HEK293T (cell line): ENCODE data around the gene CBX3.

Experiments used
- CTCF ChIA-PET: fragments of 350-600 bp; formaldehyde crosslinking; extraction: SDS; loops from one replicate; lab custom pipeline; 2021; ENCODE audit warnings: antibody characterized with exemption, inconsistent platforms; lab: Yijun Ruan, JAX
- POLR2A ChIA-PET: fragments of 350-600 bp; formaldehyde crosslinking; extraction: SDS; loops from one replicate; lab custom pipeline; 2020; ENCODE audit warnings: antibody characterized with exemption, inconsistent platforms; lab: Yijun Ruan, JAX
- DNase-seq: peaks from one replicate; pipeline ENCODE4 v3.0.0; 2012; ENCODE audit warnings: mixed read lengths; ENCODE audit errors: extremely low spot score
- ARNT ChIP-seq: fragments of 450-650 bp; IDR thresholded peaks from 2 replicates; pipeline ENCODE4 v1.6.1; 2017; ENCODE audit warnings: mild to moderate bottlenecking
- BHLHE40 ChIP-seq: fragments of 450-650 bp; IDR thresholded peaks from 2 replicates; pipeline ENCODE4 v1.6.1; 2016; ENCODE audit warnings: mild to moderate bottlenecking, moderate library complexity, borderline replicate concordance
- CTBP1 ChIP-seq: fragments of 450-650 bp; IDR thresholded peaks from 2 replicates; pipeline ENCODE4 v1.6.1; 2016; ENCODE audit warnings: borderline replicate concordance
- ELF4 ChIP-seq: fragments of 450-650 bp; IDR thresholded peaks from 2 replicates; pipeline ENCODE4 v1.6.1; 2017; ENCODE audit warnings: antibody characterized with exemption
- FOXA1 ChIP-seq: fragments of 450-650 bp; IDR thresholded peaks from 2 replicates; pipeline ENCODE4 v1.6.1; 2016; ENCODE audit warnings: mild to moderate bottlenecking
- FOXK2 ChIP-seq: fragments of 450-650 bp; IDR thresholded peaks from 2 replicates; pipeline ENCODE4 v1.6.1; 2016; ENCODE audit warnings: mild to moderate bottlenecking
- FOXM1 ChIP-seq: fragments of 450-650 bp; IDR thresholded peaks from 2 replicates; pipeline ENCODE4 v1.6.1; 2017; ENCODE audit warnings: mild to moderate bottlenecking, borderline replicate concordance
- HDGF ChIP-seq: fragments of 450-650 bp; IDR thresholded peaks from 2 replicates; pipeline ENCODE4 v1.6.1; 2017; ENCODE audit warnings: antibody characterized with exemption, borderline replicate concordance
- L3MBTL2 ChIP-seq: fragments of 450-650 bp; conservative IDR thresholded peaks from 2 replicates; pipeline ENCODE4 v1.6.1; 2016; ENCODE audit warnings: mild to moderate bottlenecking
- LEF1 ChIP-seq: fragments of 450-650 bp; IDR thresholded peaks from 2 replicates; pipeline ENCODE4 v1.6.1; 2017; ENCODE audit warnings: mild to moderate bottlenecking, borderline replicate concordance
- NFRKB ChIP-seq: fragments of 450-650 bp; IDR thresholded peaks from 2 replicates; pipeline ENCODE4 v1.6.1; 2016; ENCODE audit warnings: mild to moderate bottlenecking, moderate library complexity
- SP1 ChIP-seq: fragments of 450-650 bp; IDR thresholded peaks from 2 replicates; pipeline ENCODE4 v1.6.1; 2017
- SUZ12 ChIP-seq: fragments of 450-650 bp; IDR thresholded peaks from 2 replicates; pipeline ENCODE4 v1.6.1; 2016; ENCODE audit warnings: mild to moderate bottlenecking
- TARDBP ChIP-seq: fragments of 450-650 bp; IDR thresholded peaks from 2 replicates; pipeline ENCODE4 v1.6.1; 2016
- ZNF384 ChIP-seq: fragments of 450-650 bp; IDR thresholded peaks from 2 replicates; pipeline ENCODE4 v1.6.1; 2016
- TF ChIP-seq, protein P1 (sequence below): fragments of 450-650 bp; IDR thresholded peaks from 2 replicates; pipeline ENCODE4 v1.6.1; 2016

CBX3 gene

DNA sequence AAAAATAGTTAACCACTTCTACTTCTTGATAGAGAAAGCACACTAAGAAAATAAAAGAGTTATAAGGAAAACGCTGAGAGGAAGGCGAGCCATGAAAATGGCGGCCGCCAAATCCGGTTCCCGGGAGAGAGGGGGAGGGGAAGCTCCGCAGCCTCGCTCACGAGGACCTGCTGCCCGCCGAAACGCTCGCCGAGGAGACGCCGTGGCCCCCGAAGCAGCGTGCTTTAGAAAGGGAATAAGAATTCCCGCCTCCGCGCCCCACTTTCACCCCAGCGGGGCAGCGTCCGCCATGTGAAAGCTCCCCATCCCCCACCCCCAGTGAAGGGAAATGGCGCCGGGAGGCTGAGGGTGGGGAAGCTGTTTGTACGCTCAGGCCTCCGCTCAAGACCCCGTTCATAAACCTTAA, 1.5 kb upstream of the CBX3 start:
- ChIA-PET CTCF (interaction anchor here (0.6 kb wide), 2 partner anchors 37 to 914 kb away, joined by 3 to 4 read pairs; no protein-coding TSS in a partner anchor), POLR2A (interaction anchor here (0.6 to 6.8 kb wide), 35 partner anchors 8 to 985 kb away, joined by 3 to 46 read pairs (median 4); partner anchors contain the start of genes HOXA11, HOXA3, HOXA5 and HOXA6)
- no peak for DNase-seq
- TF ChIP-seq SP1 = no peak
- peak; percentile 76 for TF ChIP-seq NFRKB
- TF ChIP-seq L3MBTL2 = 0 out of 2 replicates have a peak, but pooled peaks have one; percentile 7

- ChIA-PET CTCF (interaction anchor here (0.6 kb wide), 2 partner anchors 38 to 914 kb away, joined by 3 to 4 read pairs; no protein-coding TSS in a partner anchor), POLR2A (interaction anchor here (0.6 to 6.8 kb wide), 48 partner anchors 8 to 984 kb away, joined by 3 to 46 read pairs (median 4); partner anchors contain the start of genes HOXA11, HOXA3, HOXA5 and HOXA6)
- TF ChIP-seq ZNF384 (no peak), ARNT (no peak), BHLHE40 (no peak), NFRKB (no peak), FOXM1 (peak; percentile 92), TARDBP (no peak), HDGF (no peak), FOXA1 (no peak), ELF4 (peak; percentile 97), SUZ12 (no peak)
- TF ChIP-seq, protein P1, sequence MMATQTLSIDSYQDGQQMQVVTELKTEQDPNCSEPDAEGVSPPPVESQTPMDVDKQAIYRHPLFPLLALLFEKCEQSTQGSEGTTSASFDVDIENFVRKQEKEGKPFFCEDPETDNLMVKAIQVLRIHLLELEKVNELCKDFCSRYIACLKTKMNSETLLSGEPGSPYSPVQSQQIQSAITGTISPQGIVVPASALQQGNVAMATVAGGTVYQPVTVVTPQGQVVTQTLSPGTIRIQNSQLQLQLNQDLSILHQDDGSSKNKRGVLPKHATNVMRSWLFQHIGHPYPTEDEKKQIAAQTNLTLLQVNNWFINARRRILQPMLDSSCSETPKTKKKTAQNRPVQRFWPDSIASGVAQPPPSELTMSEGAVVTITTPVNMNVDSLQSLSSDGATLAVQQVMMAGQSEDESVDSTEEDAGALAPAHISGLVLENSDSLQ = 0 out of 2 replicates have a peak, but pooled peaks have one; percentile 24
- DNase-seq = peak; percentile 75
Observed at GRCh38 chr7:26200444-26201246, 900 bp upstream of the CBX3 start, which contains the start of gene HNRNPA2B1. HNRNPA2B1 (minus strand) TSS chr7:26200746; CDS start chr7:26200577, 169 bp downstream.

GRCh38 chr7:26202019-26202990, 760 bp downstream of the CBX3 start:
- CTCF ChIA-PET = no interaction called here
- TF ChIP-seq BHLHE40 = no peak
- TF ChIP-seq SP1 = no peak
- TF ChIP-seq LEF1 = 0 out of 2 replicates have a peak, but pooled peaks have one; percentile 24
- TF ChIP-seq FOXA1 = no peak
- no peak for TF ChIP-seq ELF4
- no peak for TF ChIP-seq NFRKB
- 0 out of 2 replicates have a peak, but pooled peaks have one; percentile 27 for TF ChIP-seq ARNT
- no peak for TF ChIP-seq CTBP1
- POLR2A ChIA-PET = interaction anchor here (0.7 to 6.8 kb wide), 14 partner anchors 10 to 977 kb away, joined by 3 to 46 read pairs (median 4); partner anchors contain the start of genes HOXA3, HOXA5 and NFE2L3
- peak; percentile 46 for DNase-seq

- ChIA-PET POLR2A (interaction anchor here (0.9 to 6.8 kb wide), 6 partner anchors 11 to 974 kb away, joined by 3 to 46 read pairs (median 4); no protein-coding TSS in a partner anchor), CTCF (no interaction called here)
- no peak for DNase-seq
- no peak for TF ChIP-seq ELF4
- TF ChIP-seq CTBP1 = no peak
- no peak for TF ChIP-seq BHLHE40
- no peak for TF ChIP-seq FOXM1
- no peak for TF ChIP-seq L3MBTL2
- no peak for TF ChIP-seq FOXA1
- TF ChIP-seq HDGF = no peak
Observed at GRCh38 chr7:26203016-26203415, 1.5 kb downstream of the CBX3 start.

GRCh38 chr7:26208040-26208439, 6.5 kb downstream of the CBX3 start:
- DNase-seq = no peak
- ChIA-PET CTCF (interaction anchor here (0.6 kb wide), 1 partner anchor 954 kb away, joined by 4 read pairs; no protein-coding TSS in a partner anchor), POLR2A (interaction anchor here (1.3 kb wide), 1 partner anchor 31 kb away, joined by 3 read pairs; no protein-coding TSS in a partner anchor)
- TF ChIP-seq ELF4 (no peak), ZNF384 (no peak), CTBP1 (no peak), HDGF (no peak), FOXM1 (no peak), FOXK2 (no peak), SUZ12 (no peak), L3MBTL2 (no peak), BHLHE40 (no peak), LEF1 (no peak), FOXA1 (no peak), NFRKB (no peak), ARNT (no peak)

DNA sequence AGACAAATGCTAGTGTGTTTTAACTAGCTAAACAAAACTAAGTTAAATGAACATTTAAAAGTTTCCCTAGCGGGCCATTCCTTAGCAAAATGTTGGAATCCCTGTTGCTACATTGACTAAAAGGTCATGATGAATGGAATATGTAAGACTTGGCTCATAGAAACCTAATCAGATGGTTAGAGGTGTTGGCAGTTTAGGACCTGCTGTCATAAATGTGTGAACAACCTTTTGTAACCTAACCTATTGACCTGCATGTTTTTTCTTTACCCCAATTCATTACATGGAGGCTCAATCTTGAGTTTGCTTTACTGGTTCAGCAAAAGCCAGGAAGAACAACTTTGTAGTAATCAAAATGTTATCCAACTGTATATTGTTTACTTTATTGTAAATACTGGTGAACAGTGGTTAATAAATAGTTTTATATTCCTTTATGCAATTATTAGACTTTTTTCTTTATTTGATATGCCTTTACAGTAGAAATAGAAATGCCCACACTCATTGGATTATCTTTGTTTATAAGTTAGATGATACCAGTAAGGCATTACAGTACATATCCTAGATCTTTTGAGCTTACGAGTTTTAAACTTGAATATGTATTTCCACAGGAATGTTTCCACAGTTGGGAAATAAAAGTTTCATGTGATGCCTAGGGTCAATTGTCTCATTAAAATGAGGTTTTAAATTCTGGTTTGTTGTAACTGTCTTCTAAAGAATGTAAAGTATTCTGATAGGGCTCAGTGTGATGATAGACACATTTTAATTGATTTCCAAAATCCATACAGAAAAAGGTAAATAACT, 11.6 kb downstream of the CBX3 start:
- DNase-seq = no peak
- ChIA-PET POLR2A (interaction anchor here (1.1 kb wide), 1 partner anchor 15 kb away, joined by 4 read pairs; no protein-coding TSS in a partner anchor), CTCF (no interaction called here)
- no peak for TF ChIP-seq FOXK2
- no peak for TF ChIP-seq CTBP1
- TF ChIP-seq SUZ12 = no peak
- TF ChIP-seq TARDBP = no peak
- no peak for TF ChIP-seq ARNT
- no peak for TF ChIP-seq NFRKB
- no peak for TF ChIP-seq ZNF384
- no peak for TF ChIP-seq SP1
- no peak for TF ChIP-seq ELF4
- TF ChIP-seq FOXM1 = no peak
- TF ChIP-seq HDGF = no peak
- TF ChIP-seq, protein P1 = no peak
- TF ChIP-seq LEF1 = no peak
- no peak for TF ChIP-seq FOXA1
- no peak for TF ChIP-seq BHLHE40
- TF ChIP-seq L3MBTL2 = no peak
